Measurements from ENCODE around the gene HRH1.

Gene HRH1

GRCh38 chr3:11284011-11284410 is 129.7 kb downstream of the HRH1 start:
- no peak for TF ChIP-seq CTCF (IDR thresholded peaks at IDR 0.05; ENCODE audit: low read depth, low read length)
- H3K27me3 ChIP-seq (ENCODE audit: insufficient read depth, low read depth, severe bottlenecking) = no peaks in the 10 kb centered on the region
- H3K4me3 ChIP-seq (ENCODE audit: low read depth, low read length) = no peak overlapping the region
- DNase-seq = no peak
- no peak overlapping the region for H3K27ac ChIP-seq
- no peaks in the 10 kb centered on the region for H3K9me3 ChIP-seq (ENCODE audit: severe bottlenecking)
- H3K36me3 ChIP-seq = peaks cover 10% of the 10 kb centered on the region

- Histone ChIP-seq H3K36me3 (peaks cover 7% of the 10 kb centered on the region), H3K4me3 (ENCODE audit: low read depth, low read length) (no peak overlapping the region), H3K27ac (no peak overlapping the region), H3K9me3 (ENCODE audit: severe bottlenecking) (no peaks in the 10 kb centered on the region), H3K27me3 (ENCODE audit: insufficient read depth, low read depth, severe bottlenecking) (no peaks in the 10 kb centered on the region)
- DNase-seq = no peak
- no peak for TF ChIP-seq CTCF (IDR thresholded peaks at IDR 0.05; ENCODE audit: low read depth, low read length)
Measured at GRCh38 chr3:11285471-11285870, 131.2 kb downstream of the HRH1 start.

GRCh38 chr3:11287404-11287803 is 133.1 kb downstream of the HRH1 start:
- no peak overlapping the region for H3K27ac ChIP-seq
- no peak overlapping the region for H3K4me3 ChIP-seq (ENCODE audit: low read depth, low read length)
- H3K36me3 ChIP-seq = peaks cover 3% of the 10 kb centered on the region
- no peak for TF ChIP-seq CTCF (IDR thresholded peaks at IDR 0.05; ENCODE audit: low read depth, low read length)
- H3K27me3 ChIP-seq (ENCODE audit: insufficient read depth, low read depth, severe bottlenecking) = no peaks in the 10 kb centered on the region
- no peak for DNase-seq
- no peaks in the 10 kb centered on the region for H3K9me3 ChIP-seq (ENCODE audit: severe bottlenecking)

- no peak for TF ChIP-seq CTCF (IDR thresholded peaks at IDR 0.05; ENCODE audit: low read depth, low read length)
- Histone ChIP-seq H3K9me3 (ENCODE audit: severe bottlenecking) (no peaks in the 10 kb centered on the region), H3K4me3 (ENCODE audit: low read depth, low read length) (no peak overlapping the region), H3K36me3 (peaks cover 3% of the 10 kb centered on the region), H3K27ac (no peak overlapping the region), H3K27me3 (ENCODE audit: insufficient read depth, low read depth, severe bottlenecking) (no peaks in the 10 kb centered on the region)
- no peak for DNase-seq
Measured at GRCh38 chr3:11288021-11288491, 133.8 kb downstream of the HRH1 start.

GRCh38 chr3:11288786-11289637 is 134.7 kb downstream of the HRH1 start:
- Histone ChIP-seq H3K27me3 (ENCODE audit: insufficient read depth, low read depth, severe bottlenecking) (no peaks in the 10 kb centered on the region), H3K9me3 (ENCODE audit: severe bottlenecking) (no peaks in the 10 kb centered on the region), H3K4me3 (ENCODE audit: low read depth, low read length) (no peak overlapping the region), H3K36me3 (no peaks in the 10 kb centered on the region; the same call in 1 of the 2 replicates), H3K27ac (no peak overlapping the region)
- no peak for DNase-seq
- TF ChIP-seq CTCF (IDR thresholded peaks at IDR 0.05; ENCODE audit: low read depth, low read length) = no peak
